NCI-H2171 (cell line): ENCODE measurements around the gene FKBP5.
"Not testable (repeated sequence)": the region's sequence is repeated elsewhere in the genome, so short reads cannot be mapped to it uniquely, and the experiment has no call there.

Experiments
- DNase-seq: peaks from one replicate; lab custom pipeline; 2025; lab: John Stamatoyannopoulos, UW

The FKBP5 gene

GRCh38 chr6:35690006-35690405 is 1.3 kb upstream of the FKBP5 start:
- not testable (repeated sequence) for DNase-seq

- DNase-seq, result peak; percentile 43
Measured at GRCh38 chr6:35687658-35688604, 784 bp downstream of the FKBP5 start.

- DNase-seq, result no peak
Measured at GRCh38 chr6:35686873-35687555, 1.7 kb downstream of the FKBP5 start.

- no peak for DNase-seq
Measured at GRCh38 chr6:35686436-35686835, 2.3 kb downstream of the FKBP5 start.

- DNase-seq, result no peak
Measured at GRCh38 chr6:35683267-35683666, 5.4 kb downstream of the FKBP5 start.

- no peak for DNase-seq
Measured at GRCh38 chr6:35681298-35681697, 7.4 kb downstream of the FKBP5 start.

- DNase-seq, result no peak
Measured at GRCh38 chr6:35679399-35679798, 9.3 kb downstream of the FKBP5 start.

GRCh38 chr6:35678814-35679213 is 9.9 kb downstream of the FKBP5 start:
- DNase-seq, result no peak

- no peak for DNase-seq
Measured at GRCh38 chr6:35678021-35678654, 10.6 kb downstream of the FKBP5 start.

- DNase-seq, result no peak
Measured at GRCh38 chr6:35677456-35677855, 11.3 kb downstream of the FKBP5 start.

- DNase-seq, result no peak
Measured at GRCh38 chr6:35675871-35676459, 12.8 kb downstream of the FKBP5 start.

GRCh38 chr6:35674594-35674993 is 14.1 kb downstream of the FKBP5 start:
- DNase-seq, result no peak

GRCh38 chr6:35673755-35674154 is 15.0 kb downstream of the FKBP5 start:
- DNase-seq, result no peak

- not testable (repeated sequence) for DNase-seq
Measured at GRCh38 chr6:35673284-35673666, 15.4 kb downstream of the FKBP5 start.

- not testable (repeated sequence) for DNase-seq
Measured at GRCh38 chr6:35670453-35670852, 18.3 kb downstream of the FKBP5 start.

GRCh38 chr6:35669451-35670045 is 19.2 kb downstream of the FKBP5 start:
- DNase-seq, result no peak

- DNase-seq, result no peak
Measured at GRCh38 chr6:35668744-35669450, 19.8 kb downstream of the FKBP5 start.

GRCh38 chr6:35668096-35668495 is 20.6 kb downstream of the FKBP5 start:
- no peak for DNase-seq

GRCh38 chr6:35665573-35665972 is 23.1 kb downstream of the FKBP5 start:
- DNase-seq, result no peak

- DNase-seq, result no peak
Measured at GRCh38 chr6:35664945-35665344, 23.8 kb downstream of the FKBP5 start.
